HEK293 (cell line): ENCODE data around the gene AMD1.

ENCODE experiments used
- CTCF ChIA-PET: fragments of 350-600 bp; formaldehyde crosslinking; extraction: SDS; loops from one replicate; lab custom pipeline; 2021; ENCODE audit warnings: antibody characterized with exemption; lab: Yijun Ruan, JAX
- POLR2A ChIA-PET: fragments of 300-600 bp; formaldehyde crosslinking; extraction: SDS; loops from one replicate; lab custom pipeline; 2020; ENCODE audit warnings: antibody characterized with exemption, inconsistent platforms; lab: Yijun Ruan, JAX
- H3K27ac ChIP-seq: fragments of 200-500 bp; sonication (Bioruptor generic); 2 replicates; pipeline ENCODE4 v1.5.1; 2014; ENCODE audit warnings: low read depth, low read length, control low read depth, inconsistent platforms; ENCODE audit errors: extremely low read depth
- H3K36me3 ChIP-seq, 2 experiments: fragments of 200-500 bp in 1 of 2; sonication (Bioruptor generic) in 1 of 2; 1 replicate in 1 of 2; 2 replicates in 1 of 2; pipeline ENCODE4 v1.5.1; 2014 to 2017; ENCODE audit warnings: inconsistent platforms in 2 of 2, low read length in 2 of 2; ENCODE audit not compliant: control insufficient read depth in 2 of 2, insufficient read depth in 1 of 2
- H3K4me1 ChIP-seq: fragments of 200-500 bp; sonication (Bioruptor generic); 2 replicates; pipeline ENCODE4 v1.5.1; 2014; ENCODE audit warnings: mild to moderate bottlenecking, low read length, inconsistent platforms; ENCODE audit not compliant: control insufficient read depth, insufficient read depth
- H3K4me3 ChIP-seq: 2 replicates; pipeline ENCODE4 v1.5.1; 2011; ENCODE audit warnings: low read depth, mild to moderate bottlenecking, control low read depth, low read length, moderate library complexity
- H3K9me3 ChIP-seq: fragments of 200-500 bp; sonication (Bioruptor generic); 2 replicates; pipeline ENCODE4 v1.5.1; 2014; ENCODE audit warnings: low read depth, low read length, inconsistent platforms; ENCODE audit not compliant: control insufficient read depth, insufficient read depth
- AEBP2 ChIP-seq: fragments of 450-650 bp; formaldehyde crosslinking; IDR thresholded peaks from 2 replicates; pipeline ENCODE4 v1.5.1; 2016; ENCODE audit warnings: missing biosample characterization, missing genetic modification characterization, borderline replicate concordance
- GLI2 ChIP-seq: fragments of 450-650 bp; formaldehyde crosslinking; IDR thresholded peaks from 2 replicates; pipeline ENCODE4; 2017; ENCODE audit warnings: missing biosample characterization, missing genetic modification characterization, low read depth, borderline replicate concordance
- GLIS2 ChIP-seq: fragments of 450-650 bp; formaldehyde crosslinking; IDR thresholded peaks from 2 replicates; pipeline ENCODE4 v1.5.1; 2016; ENCODE audit warnings: missing biosample characterization, missing genetic modification characterization
- PRDM1 ChIP-seq: fragments of 450-650 bp; formaldehyde crosslinking; IDR thresholded peaks from 2 replicates; pipeline ENCODE4; 2016; ENCODE audit warnings: missing biosample characterization, missing genetic modification characterization
- REPIN1 ChIP-seq: fragments of 450-650 bp; formaldehyde crosslinking; IDR thresholded peaks from 2 replicates; pipeline ENCODE4 v1.5.1; 2017; ENCODE audit warnings: missing biosample characterization, missing genetic modification characterization, low read depth
- REST ChIP-seq: fragments of 450-650 bp; formaldehyde crosslinking; IDR thresholded peaks from 2 replicates; pipeline ENCODE4 v1.5.1; 2016; ENCODE audit warnings: missing biosample characterization, missing genetic modification characterization
- ZBTB10 ChIP-seq: fragments of 450-650 bp; formaldehyde crosslinking; IDR thresholded peaks from 2 replicates; pipeline ENCODE4 v1.5.1; 2016; ENCODE audit warnings: missing biosample characterization, missing genetic modification characterization
- ZFP3 ChIP-seq: fragments of 450-650 bp; formaldehyde crosslinking; IDR thresholded peaks from 2 replicates; pipeline ENCODE4 v1.5.1; 2016; ENCODE audit warnings: low read depth, missing biosample characterization, missing genetic modification characterization
- ZNF132 ChIP-seq: fragments of 450-650 bp; formaldehyde crosslinking; IDR thresholded peaks from 2 replicates; pipeline ENCODE4 v1.5.1; 2017; ENCODE audit warnings: missing biosample characterization, missing genetic modification characterization, borderline replicate concordance
- ZNF280C ChIP-seq: fragments of 450-650 bp; formaldehyde crosslinking; IDR thresholded peaks from 2 replicates; pipeline ENCODE4 v1.5.1; 2016; ENCODE audit warnings: missing biosample characterization, missing genetic modification characterization
- ZNF292 ChIP-seq: fragments of 450-650 bp; formaldehyde crosslinking; IDR thresholded peaks from 2 replicates; pipeline ENCODE4 v1.5.1; 2016; ENCODE audit warnings: low read depth, missing biosample characterization, missing genetic modification characterization, borderline replicate concordance
- ZNF311 ChIP-seq: fragments of 450-650 bp; formaldehyde crosslinking; IDR thresholded peaks from 2 replicates; pipeline ENCODE4 v1.5.1; 2017; ENCODE audit warnings: missing biosample characterization, missing genetic modification characterization, borderline replicate concordance
- ZNF416 ChIP-seq: fragments of 450-650 bp; formaldehyde crosslinking; IDR thresholded peaks from 2 replicates; pipeline ENCODE4 v1.5.1; 2016; ENCODE audit warnings: missing biosample characterization, missing genetic modification characterization
- ZNF423 ChIP-seq: fragments of 450-650 bp; formaldehyde crosslinking; IDR thresholded peaks from 2 replicates; pipeline ENCODE4 v1.5.1; 2016; ENCODE audit warnings: missing biosample characterization, missing genetic modification characterization
- ZNF426 ChIP-seq: fragments of 450-650 bp; formaldehyde crosslinking; IDR thresholded peaks from 2 replicates; pipeline ENCODE4 v1.5.1; 2017; ENCODE audit warnings: missing biosample characterization, missing genetic modification characterization, mild to moderate bottlenecking, inconsistent platforms, moderate library complexity
- ZNF621 ChIP-seq: fragments of 450-650 bp; formaldehyde crosslinking; IDR thresholded peaks from 2 replicates; pipeline ENCODE4 v1.5.1; 2017; ENCODE audit warnings: missing biosample characterization, missing genetic modification characterization
- ZNF629 ChIP-seq: fragments of 450-650 bp; formaldehyde crosslinking; IDR thresholded peaks from 2 replicates; pipeline ENCODE4 v1.5.1; 2017; ENCODE audit warnings: missing biosample characterization, missing genetic modification characterization
- ZNF639 ChIP-seq: fragments of 450-650 bp; formaldehyde crosslinking; IDR thresholded peaks from 2 replicates; pipeline ENCODE4 v1.5.1; 2016; ENCODE audit warnings: missing biosample characterization, missing genetic modification characterization
- ZNF701 ChIP-seq: fragments of 450-650 bp; formaldehyde crosslinking; IDR thresholded peaks from 2 replicates; pipeline ENCODE4 v1.5.1; 2016; ENCODE audit warnings: missing biosample characterization, missing genetic modification characterization
- ZNF747 ChIP-seq: fragments of 450-650 bp; formaldehyde crosslinking; IDR thresholded peaks from 2 replicates; pipeline ENCODE4 v1.5.1; 2016; ENCODE audit warnings: missing biosample characterization, missing genetic modification characterization
- ZNF776 ChIP-seq: fragments of 450-650 bp; formaldehyde crosslinking; IDR thresholded peaks from 2 replicates; pipeline ENCODE4 v1.5.0; 2017; ENCODE audit warnings: missing biosample characterization, missing genetic modification characterization, borderline replicate concordance
- TF ChIP-seq, protein P1 (sequence below): fragments of 450-650 bp; formaldehyde crosslinking; IDR thresholded peaks from 2 replicates; pipeline ENCODE4 v1.5.1; 2016; ENCODE audit warnings: missing biosample characterization, missing genetic modification characterization

Gene AMD1

GRCh38 chr6:110939429-110940200 is 65.0 kb downstream of the AMD1 start (continued):
- no peak for TF ChIP-seq ZNF776 (tag by site-specific recombination)

GRCh38 chr6:110944681-110945151 is 70.1 kb downstream of the AMD1 start:
- CTCF ChIA-PET, result interaction anchor here (1.1 kb wide), 1 partner anchor 263 kb away, joined by 3 read pairs; no protein-coding TSS in a partner anchor
- no peaks in the 10 kb centered on the region for H3K36me3 ChIP-seq
- H3K9me3 ChIP-seq, result no peaks in the 10 kb centered on the region
- no peak overlapping the region for H3K4me3 ChIP-seq
- POLR2A ChIA-PET, result interaction anchor here (0.6 to 1.3 kb wide), 5 partner anchors 12 to 531 kb away, joined by 3 to 10 read pairs (median 4); partner anchors contain the start of genes AMD1, CDK19 and GTF3C6
- H3K27ac ChIP-seq, result no peak overlapping the region
- no peaks in the 10 kb centered on the region for H3K4me1 ChIP-seq
- TF ChIP-seq ZNF701 (tag by site-specific recombination) (no peak), ZNF132 (tag by site-specific recombination) (no peak), ZNF629 (tag by site-specific recombination) (peak; percentile 59), ZNF621 (tag by site-specific recombination) (no peak), GLI2 (tag by site-specific recombination) (no peak), ZNF639 (tag by site-specific recombination) (0 out of 2 replicates have a peak, but pooled peaks have one; percentile 32), ZNF747 (tag by site-specific recombination) (no peak), ZNF280C (tag by site-specific recombination) (no peak), AEBP2 (tag by site-specific recombination) (no peak), ZNF426 (no peak), ZNF292 (tag by site-specific recombination) (no peak), ZNF423 (tag by site-specific recombination) (no peak), PRDM1 (tag by site-specific recombination) (peak; percentile 64), ZBTB10 (tag by site-specific recombination) (no peak), ZNF416 (tag by site-specific recombination) (no peak), REPIN1 (no peak), ZFP3 (tag by site-specific recombination) (no peak), ZNF311 (tag by site-specific recombination) (no peak), REST (tag by site-specific recombination) (no peak), GLIS2 (tag by site-specific recombination) (no peak)
- TF ChIP-seq, protein P1, sequence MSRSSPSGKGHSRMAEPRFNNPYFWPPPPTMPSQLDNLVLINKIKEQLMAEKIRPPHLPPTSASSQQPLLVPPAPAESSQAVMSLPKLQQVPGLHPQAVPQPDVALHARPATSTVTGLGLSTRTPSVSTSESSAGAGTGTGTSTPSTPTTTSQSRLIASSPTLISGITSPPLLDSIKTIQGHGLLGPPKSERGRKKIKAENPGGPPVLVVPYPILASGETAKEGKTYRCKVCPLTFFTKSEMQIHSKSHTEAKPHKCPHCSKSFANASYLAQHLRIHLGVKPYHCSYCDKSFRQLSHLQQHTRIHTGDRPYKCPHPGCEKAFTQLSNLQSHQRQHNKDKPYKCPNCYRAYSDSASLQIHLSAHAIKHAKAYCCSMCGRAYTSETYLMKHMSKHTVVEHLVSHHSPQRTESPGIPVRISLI, result 0 out of 2 replicates have a peak, but pooled peaks have one; percentile 11
